ENCODE data around the gene SRCIN1.

Gene SRCIN1

DNA sequence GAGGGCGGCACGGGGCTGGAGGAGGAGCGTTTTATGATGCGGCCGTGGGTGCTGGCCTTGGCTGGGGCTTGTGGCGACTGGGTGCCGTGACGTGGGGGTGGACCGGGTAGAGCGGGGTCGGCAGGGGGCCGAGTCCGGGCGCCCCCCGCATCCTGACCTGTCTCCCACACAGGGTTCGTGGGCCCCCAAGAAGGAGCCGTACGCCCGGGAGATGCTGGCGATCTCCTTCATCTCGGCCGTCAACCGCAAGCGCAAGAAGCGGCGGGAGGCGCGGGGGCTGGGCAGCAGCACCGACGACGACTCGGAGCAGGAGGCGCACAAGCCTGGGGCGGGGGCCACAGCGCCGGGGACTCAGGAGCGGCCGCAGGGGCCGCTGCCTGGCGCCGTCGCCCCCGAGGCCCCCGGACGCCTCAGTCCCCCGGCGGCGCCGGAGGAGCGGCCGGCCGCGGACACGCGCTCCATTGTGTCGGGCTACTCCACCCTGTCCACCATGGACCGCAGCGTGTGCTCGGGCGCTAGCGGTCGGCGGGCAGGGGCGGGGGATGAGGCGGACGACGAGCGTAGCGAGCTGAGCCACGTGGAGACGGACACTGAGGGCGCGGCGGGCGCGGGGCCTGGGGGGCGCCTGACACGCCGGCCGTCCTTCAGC, 95.9 kb downstream of the SRCIN1 start:
- TF ChIP-seq, protein P1, sequence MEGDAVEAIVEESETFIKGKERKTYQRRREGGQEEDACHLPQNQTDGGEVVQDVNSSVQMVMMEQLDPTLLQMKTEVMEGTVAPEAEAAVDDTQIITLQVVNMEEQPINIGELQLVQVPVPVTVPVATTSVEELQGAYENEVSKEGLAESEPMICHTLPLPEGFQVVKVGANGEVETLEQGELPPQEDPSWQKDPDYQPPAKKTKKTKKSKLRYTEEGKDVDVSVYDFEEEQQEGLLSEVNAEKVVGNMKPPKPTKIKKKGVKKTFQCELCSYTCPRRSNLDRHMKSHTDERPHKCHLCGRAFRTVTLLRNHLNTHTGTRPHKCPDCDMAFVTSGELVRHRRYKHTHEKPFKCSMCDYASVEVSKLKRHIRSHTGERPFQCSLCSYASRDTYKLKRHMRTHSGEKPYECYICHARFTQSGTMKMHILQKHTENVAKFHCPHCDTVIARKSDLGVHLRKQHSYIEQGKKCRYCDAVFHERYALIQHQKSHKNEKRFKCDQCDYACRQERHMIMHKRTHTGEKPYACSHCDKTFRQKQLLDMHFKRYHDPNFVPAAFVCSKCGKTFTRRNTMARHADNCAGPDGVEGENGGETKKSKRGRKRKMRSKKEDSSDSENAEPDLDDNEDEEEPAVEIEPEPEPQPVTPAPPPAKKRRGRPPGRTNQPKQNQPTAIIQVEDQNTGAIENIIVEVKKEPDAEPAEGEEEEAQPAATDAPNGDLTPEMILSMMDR (conservative IDR thresholded peaks at IDR 0.05; ENCODE audit: low read depth, low read length): no peak
- Histone ChIP-seq H3K4me3 (IDR thresholded peaks at IDR 0.05; ENCODE audit: insufficient read depth, low read depth, low read length) (no peak overlapping the region), H3K4me1 (ENCODE audit: low read depth, poor library complexity, severe bottlenecking) (no peaks in the 10 kb centered on the region), H3K4me2 (no peak overlapping the region), H3K27me3 (ENCODE audit: insufficient read depth, low read depth) (no peaks in the 10 kb centered on the region), H2AFZ (ENCODE audit: low read depth) (no peak overlapping the region), H3K9ac (no peak overlapping the region), H3K36me3 (ENCODE audit: insufficient read depth) (no peaks in the 10 kb centered on the region), H4K20me1 (ENCODE audit: insufficient read depth) (no peaks in the 10 kb centered on the region), H3K79me2 (ENCODE audit: insufficient read depth, low read depth) (no peaks in the 10 kb centered on the region), H3K27ac (no peak overlapping the region)

DNA sequence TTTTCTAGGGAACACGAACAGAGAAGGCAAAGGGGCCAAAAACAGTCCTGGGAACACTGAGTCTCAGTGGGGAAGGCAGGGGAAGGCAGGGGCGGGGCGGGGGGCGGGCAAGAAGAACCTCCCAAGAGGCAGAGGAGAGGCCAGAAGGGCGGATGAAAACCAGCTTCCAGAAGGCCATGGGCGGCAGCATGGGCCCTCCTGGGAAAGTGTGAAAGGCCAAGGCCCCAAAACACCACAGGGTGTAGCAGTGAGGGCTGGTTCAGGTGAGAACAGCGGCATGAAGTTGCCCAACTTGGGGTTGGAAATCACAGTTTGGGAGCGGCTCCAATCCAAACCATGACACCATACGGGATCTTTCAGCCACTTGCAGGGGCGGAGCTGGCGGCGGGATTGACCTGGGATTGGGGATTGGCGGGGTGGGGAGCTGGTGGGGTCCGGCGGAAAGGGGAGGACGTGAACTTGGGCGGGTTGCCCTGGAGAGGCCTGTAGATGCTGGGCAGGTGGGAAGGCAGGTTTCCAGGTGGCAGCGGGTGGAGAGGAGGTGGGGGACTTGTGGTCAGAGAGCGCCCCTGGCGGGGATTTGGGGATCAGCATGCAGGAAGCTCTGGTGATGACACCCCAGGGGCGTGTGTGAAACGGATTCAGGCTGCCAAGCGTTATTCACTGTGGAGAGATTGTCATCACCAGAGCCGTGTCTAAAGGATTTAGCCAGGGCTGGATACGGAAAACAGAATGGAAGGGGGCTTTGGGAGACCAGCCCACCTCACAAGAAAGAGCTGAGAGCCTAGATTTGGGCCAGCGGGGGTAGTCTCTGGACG, 96.6 kb downstream of the SRCIN1 start:
- Histone ChIP-seq H3K36me3 (ENCODE audit: insufficient read depth) (no peaks in the 10 kb centered on the region), H3K9ac (no peak overlapping the region), H3K79me2 (ENCODE audit: insufficient read depth, low read depth) (no peaks in the 10 kb centered on the region), H3K4me2 (no peak overlapping the region), H3K4me3 (IDR thresholded peaks at IDR 0.05; ENCODE audit: insufficient read depth, low read depth, low read length) (no peak overlapping the region), H2AFZ (ENCODE audit: low read depth) (no peak overlapping the region), H3K27me3 (ENCODE audit: insufficient read depth, low read depth) (no peaks in the 10 kb centered on the region), H3K4me1 (ENCODE audit: low read depth, poor library complexity, severe bottlenecking) (no peaks in the 10 kb centered on the region), H3K27ac (no peak overlapping the region), H4K20me1 (ENCODE audit: insufficient read depth) (no peaks in the 10 kb centered on the region)
- TF ChIP-seq, protein P1 (conservative IDR thresholded peaks at IDR 0.05; ENCODE audit: low read depth, low read length): peak; percentile 18; the same call in 1 of the 2 replicates

DNA sequence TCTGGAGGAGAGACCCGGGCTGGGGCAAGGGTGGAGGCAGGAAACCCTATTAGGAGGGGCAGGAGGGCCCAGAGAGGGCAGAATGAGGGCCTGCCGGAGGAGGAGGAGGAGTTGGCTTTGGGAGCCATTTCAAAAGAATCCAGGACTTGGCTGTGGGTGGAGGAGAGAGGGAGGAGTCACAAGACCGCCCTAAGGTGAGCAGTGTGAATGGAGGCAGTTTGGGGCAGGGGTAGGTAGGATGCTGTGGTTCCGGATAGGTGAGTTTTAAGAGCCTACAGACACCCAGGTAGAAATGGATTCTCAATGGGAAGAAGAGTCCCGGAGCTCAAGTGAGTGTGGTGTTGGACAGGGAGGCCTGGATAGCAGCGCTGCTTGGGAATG, 97.2 kb downstream of the SRCIN1 start:
- no peak overlapping the region for H3K4me3 ChIP-seq (IDR thresholded peaks at IDR 0.05; ENCODE audit: insufficient read depth, low read depth, low read length)
- no peaks in the 10 kb centered on the region for H3K79me2 ChIP-seq (ENCODE audit: insufficient read depth, low read depth)
- no peaks in the 10 kb centered on the region for H3K27me3 ChIP-seq (ENCODE audit: insufficient read depth, low read depth)
- TF ChIP-seq, protein P1 (conservative IDR thresholded peaks at IDR 0.05; ENCODE audit: low read depth, low read length): no peak
- no peak overlapping the region for H3K9ac ChIP-seq
- no peak overlapping the region for H2AFZ ChIP-seq (ENCODE audit: low read depth)
- H4K20me1 ChIP-seq (ENCODE audit: insufficient read depth): no peaks in the 10 kb centered on the region
- no peaks in the 10 kb centered on the region for H3K36me3 ChIP-seq (ENCODE audit: insufficient read depth)
- H3K27ac ChIP-seq: no peak overlapping the region
- H3K4me1 ChIP-seq (ENCODE audit: low read depth, poor library complexity, severe bottlenecking): no peaks in the 10 kb centered on the region
- no peak overlapping the region for H3K4me2 ChIP-seq

DNA sequence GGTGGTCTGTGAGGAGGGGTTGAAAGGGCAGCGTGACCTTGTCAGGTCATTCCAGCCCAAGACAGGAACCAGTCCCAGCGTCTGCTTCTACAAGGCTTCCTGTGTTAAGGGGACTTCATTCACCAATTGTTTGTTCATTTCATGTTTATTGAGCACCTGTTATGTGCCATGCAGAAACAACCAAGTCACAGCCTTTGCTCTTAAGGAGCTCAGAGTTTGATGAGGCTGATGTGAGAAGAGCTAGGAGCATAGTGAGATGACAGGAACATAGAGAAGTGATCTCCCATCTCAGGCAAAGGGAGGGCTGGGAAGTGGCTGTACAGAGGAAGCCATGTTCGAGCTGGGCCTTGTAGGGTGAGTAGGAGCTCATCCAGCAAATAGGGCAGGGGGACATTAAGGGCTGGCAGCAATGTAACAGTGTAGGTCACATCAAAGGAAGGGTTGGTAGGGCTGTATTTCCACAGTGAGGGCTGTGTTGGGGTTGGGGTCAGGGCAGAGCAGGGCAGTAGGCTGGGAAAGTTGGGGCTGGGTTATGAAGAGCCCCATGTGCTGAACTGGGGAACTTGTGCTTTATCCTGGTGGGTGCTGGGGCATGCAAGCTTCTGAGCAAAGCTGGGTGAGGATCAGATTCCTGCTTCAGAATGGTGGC, 97.7 kb downstream of the SRCIN1 start:
- no peaks in the 10 kb centered on the region for H4K20me1 ChIP-seq (ENCODE audit: insufficient read depth)
- H3K27me3 ChIP-seq (ENCODE audit: insufficient read depth, low read depth): no peaks in the 10 kb centered on the region
- no peaks in the 10 kb centered on the region for H3K36me3 ChIP-seq (ENCODE audit: insufficient read depth)
- no peak overlapping the region for H3K27ac ChIP-seq
- H3K9ac ChIP-seq: no peak overlapping the region
- TF ChIP-seq, protein P1 (conservative IDR thresholded peaks at IDR 0.05; ENCODE audit: low read depth, low read length): no peak
- H2AFZ ChIP-seq (ENCODE audit: low read depth): no peak overlapping the region
- no peak overlapping the region for H3K4me3 ChIP-seq (IDR thresholded peaks at IDR 0.05; ENCODE audit: insufficient read depth, low read depth, low read length)
- H3K4me2 ChIP-seq: no peak overlapping the region
- no peaks in the 10 kb centered on the region for H3K79me2 ChIP-seq (ENCODE audit: insufficient read depth, low read depth)
- H3K4me1 ChIP-seq (ENCODE audit: low read depth, poor library complexity, severe bottlenecking): no peaks in the 10 kb centered on the region
